Glomerular visceral epithelial cell (primary cell): ENCODE results near the gene WWOX.

ENCODE experiments used
- DNase-seq: peaks from one replicate; pipeline ENCODE4 v3.0.0-alpha.2; 2016; ENCODE audit errors: extremely low spot score

WWOX gene

DNA sequence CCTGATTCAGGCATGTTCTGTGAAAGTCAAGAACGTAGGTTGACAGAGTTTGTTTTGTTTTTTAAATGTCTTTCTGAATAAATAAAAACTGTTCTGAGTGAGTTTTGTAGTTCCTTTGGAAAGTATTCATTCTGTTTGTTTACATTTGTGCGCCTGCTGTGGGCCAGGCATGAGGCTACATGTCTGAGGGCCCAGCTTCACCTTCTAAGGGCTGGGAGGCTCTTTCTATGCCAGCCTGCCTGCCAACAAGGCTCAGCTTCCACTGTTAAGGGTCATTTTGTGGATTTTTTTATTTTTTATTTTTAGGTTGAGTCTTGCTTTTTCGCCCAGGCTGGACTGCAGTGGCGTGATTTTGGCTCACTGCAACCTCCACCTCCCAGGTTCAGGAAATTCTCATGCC lies 6.1 kb downstream of the WWOX start:
- no peak for DNase-seq

DNA sequence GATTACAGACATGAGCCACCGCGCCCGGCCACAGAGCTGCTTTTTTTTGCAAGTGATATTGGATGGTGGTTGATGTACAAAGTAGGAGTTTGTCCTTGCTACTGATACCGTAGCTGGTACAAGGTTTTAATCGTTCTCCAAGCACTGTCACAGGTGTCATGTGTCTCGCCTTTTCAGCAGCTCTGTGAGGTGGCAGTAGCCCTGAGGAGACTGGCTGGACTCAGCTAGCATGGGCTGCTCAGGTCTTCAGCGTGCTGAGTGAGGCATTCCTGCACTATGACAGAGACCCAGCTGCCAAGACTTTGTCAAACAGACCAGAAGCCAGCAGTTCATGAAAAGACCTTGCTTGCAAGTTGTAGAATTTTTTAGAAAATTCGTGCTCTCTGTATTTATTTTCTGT lies 7.2 kb downstream of the WWOX start:
- DNase-seq, result no peak

DNA sequence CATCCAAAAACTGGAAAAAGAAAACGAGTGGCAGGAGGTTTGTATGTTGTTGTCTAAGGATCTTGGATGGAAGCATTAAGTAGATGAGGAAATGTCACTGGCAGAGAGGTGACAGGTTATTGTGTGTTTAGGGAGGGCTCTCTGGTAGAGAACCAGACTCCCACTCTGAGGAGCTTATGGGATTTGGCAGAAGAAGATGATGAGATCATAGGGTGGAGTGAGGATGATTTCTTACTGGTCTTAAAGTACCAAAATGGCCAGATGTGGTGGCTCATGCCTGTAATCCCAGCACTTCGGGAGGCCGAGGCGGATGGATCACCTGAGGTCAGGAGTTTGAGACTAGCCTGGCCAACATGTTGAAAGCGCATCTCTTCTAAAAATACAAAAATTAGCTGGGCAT lies 9.0 kb downstream of the WWOX start:
- DNase-seq, result no peak

DNA sequence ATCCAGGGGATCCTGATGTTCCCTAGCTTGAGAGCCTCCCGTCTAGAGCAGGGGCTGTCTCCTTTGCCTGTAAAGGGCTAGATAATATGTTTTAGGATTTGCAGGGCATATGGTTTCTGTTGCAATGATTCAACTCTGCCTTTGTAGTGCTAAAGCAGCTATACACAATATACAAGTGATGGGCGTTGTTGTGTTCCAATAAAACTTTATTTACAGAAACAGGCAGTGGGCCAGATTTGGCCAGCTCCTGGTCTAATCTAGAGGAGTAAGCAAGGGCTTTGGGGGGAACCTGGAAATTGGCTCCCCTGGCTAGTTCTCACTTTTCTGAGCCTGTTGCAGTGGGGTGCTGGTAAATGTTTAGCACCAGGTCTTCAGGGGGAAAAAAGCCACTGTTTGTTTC lies 13.8 kb downstream of the WWOX start:
- no peak for DNase-seq

DNA sequence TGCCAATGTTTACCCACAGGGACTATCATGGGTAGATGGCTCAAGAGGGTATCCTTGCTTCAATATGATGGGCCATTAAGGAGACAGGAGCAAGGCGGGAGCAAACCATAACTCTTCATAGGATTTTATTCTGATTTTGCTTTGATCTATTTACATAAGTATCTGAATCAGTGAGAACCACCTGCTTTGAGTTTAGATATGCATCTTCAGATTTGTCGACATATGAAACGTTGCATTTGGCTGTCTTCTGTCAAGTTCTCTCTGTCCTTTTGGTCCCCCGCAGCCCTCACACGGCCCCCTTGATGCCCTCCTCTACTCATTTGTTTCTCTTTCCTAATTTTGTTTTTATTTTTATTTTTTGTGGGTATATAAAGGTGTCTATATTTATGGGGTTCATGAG lies 16.2 kb downstream of the WWOX start:
- DNase-seq, result no peak

DNA sequence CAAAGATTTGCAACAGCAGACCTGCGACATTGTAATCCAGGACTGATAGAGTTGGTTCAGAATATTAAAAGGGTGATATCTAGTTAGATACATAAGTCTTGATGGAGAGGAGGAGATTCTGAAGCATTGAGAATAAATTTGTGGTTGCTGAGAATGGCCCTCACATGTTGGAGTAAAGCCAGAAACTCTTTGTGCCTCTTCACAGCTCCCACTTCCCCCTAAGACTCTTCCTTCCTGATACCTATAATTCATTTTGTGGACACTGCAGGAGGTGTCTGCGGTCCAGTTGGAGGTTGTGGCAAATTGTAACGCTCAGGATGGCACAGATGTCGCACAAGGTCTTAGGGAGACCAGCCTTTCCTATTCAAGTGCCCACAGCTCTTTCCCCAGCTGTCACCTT lies 17.5 kb downstream of the WWOX start:
- DNase-seq, result no peak

DNA sequence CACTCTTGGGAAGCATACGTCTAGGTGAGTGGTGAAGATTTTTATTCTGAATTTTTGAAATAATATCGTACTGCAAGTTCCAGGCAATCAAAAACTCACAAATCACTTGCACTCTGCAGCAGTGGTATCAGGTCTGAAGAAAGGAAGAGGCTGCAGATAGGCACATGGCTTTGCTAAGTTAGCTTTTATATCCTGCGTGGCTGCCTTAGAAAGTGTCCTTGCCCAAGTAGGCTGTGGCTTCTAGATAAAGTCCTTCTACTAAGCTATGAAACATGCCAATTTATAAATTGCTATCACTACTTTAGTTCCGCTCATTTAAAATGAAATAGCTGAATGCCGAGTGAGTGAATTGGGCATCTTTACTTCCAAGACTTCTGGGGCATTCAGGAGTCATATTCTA lies 17.9 kb downstream of the WWOX start:
- no peak for DNase-seq

DNA sequence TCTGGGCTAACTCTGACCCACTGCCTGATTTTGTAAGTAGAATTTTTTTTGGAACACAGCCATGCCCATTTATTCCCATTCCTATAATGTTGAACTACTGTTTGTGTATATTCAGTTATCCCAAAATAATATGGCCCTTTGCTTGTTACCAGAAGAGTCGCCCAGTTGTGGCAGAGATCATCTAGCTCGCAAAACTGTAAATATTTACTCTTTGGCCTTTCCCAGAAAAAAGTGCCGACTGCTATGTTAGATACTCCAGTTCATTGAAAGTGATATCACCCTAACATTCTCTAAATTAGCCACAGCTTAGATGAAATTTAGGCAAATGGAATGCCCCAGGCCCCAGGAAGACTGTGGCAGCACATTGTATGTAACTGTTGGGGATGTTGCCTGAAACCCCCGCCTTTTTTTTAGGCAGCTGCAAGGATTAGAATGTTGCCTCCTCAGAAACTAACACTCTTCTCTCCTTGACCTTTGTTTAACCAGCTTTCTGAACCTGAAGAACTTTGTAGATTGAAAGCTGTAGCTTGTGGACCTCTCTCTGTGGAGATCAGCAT lies 19.1 kb downstream of the WWOX start:
- no peak for DNase-seq

DNA sequence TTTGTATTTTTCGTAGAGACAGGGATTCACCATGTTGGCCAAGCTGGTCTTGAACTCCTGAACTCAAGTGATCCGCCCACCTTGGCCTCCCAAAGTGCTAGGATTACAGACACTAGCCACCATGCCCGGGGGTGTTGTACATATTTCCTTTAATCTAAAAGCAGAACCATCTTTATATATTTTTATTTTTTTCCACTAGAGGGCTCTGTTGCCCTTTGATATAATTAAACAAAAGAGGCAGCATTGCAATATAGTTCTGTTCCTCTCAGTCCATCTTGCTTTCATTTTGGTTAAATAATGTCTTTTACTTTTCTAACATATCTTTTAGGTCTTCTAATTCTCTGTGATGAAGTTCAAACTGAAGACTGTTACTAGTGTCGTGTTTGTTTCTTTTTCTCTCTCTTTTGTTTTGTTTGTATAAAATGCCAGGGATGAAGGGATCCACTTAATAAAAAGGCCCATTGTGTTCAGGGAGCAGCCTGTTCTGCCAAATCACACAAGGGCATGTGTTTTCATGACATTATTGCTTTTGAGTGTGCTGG lies 23.4 kb downstream of the WWOX start:
- peak; percentile 42 for DNase-seq

DNA sequence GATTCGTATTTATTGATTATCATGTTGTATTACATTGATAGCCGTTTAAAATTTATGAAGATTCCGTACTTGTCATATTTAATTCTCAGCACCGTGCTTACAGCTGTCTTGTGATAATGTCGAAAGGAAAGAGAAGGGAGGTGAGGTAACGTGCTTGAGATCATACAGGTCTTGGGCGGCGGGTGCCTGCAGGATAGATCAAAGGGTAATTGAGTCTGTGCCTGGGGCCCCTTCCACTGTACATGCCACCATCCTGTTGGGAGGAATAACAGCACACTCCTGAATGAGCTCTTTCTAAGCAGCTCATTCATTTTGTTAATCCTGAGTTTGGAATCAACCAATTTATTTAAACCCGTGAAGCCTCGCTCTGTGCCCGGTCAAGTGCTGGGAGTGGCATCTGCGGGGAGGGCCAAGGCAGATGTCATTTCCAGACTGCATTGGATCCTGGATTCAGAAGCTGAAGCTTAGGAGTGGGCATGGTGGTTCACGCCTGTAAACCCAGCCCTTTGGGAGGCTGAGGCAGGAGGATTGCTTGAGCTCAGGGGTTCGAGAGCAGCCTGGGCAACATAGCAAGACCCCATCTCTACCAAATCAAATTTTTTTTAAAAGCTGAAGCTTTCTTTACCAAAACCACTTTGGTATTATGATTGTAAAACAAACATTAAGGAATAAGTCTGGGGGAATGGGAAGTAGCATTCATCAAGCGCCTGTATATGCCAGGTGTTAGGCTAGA lies 25.8 kb downstream of the WWOX start:
- no peak for DNase-seq

DNA sequence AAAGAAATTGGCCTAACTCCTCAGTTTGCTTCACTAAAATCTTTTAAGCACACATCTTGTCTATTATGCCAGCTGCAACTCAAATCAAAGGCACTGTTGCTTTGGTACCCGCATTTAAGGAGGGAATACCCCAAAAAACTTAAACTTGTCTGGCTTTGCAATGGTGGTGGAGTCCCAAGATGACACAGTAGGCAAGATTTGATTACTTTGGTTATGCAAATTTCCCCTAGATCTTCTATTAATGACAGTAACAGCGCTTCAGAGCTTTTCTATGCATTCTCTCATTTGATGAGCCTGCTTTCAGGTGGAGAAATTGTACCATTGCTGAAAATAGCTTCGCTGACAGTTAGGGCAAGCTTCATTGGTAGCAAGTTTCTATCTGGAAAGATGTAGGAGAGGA lies 27.2 kb downstream of the WWOX start:
- DNase-seq, result no peak

DNA sequence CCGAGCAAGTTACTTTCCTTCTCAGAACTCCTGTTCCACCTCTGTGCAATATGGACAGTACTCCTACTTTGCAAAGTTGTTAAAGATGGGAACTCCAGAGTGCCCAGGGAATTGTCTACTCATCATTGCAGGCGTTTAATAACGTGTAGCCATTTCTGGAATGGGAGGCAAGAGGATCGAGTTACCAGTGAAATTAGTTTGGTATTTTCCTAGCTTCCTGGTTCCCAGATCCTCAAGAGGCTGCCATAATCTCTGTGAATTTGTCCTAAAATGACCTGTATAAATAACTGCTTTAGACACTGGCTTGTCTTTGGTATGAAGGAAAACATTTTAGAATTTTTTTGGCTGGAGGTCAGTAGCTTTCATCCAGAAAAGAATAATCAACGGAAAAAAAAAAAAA lies 27.7 kb downstream of the WWOX start:
- DNase-seq, result no peak

DNA sequence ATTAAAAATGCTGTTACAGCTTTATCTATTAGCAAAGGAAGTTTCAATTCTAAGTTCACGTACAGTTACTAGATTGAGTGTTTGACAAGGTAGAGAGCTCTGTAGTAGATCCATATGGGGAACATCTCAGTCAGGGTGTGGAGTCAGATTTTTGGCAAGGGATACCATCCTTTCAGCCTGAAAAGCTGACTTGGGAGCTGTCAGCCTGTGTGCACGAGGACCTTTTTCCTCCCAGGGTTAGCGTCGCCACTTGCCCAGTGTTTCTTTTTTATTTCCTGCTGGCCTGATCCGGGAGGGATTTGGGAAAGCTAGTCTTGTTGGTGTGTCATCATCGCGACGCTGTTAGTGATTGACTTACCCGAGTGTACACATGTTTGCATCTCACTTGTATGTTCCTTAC lies 29.5 kb downstream of the WWOX start:
- no peak for DNase-seq

DNA sequence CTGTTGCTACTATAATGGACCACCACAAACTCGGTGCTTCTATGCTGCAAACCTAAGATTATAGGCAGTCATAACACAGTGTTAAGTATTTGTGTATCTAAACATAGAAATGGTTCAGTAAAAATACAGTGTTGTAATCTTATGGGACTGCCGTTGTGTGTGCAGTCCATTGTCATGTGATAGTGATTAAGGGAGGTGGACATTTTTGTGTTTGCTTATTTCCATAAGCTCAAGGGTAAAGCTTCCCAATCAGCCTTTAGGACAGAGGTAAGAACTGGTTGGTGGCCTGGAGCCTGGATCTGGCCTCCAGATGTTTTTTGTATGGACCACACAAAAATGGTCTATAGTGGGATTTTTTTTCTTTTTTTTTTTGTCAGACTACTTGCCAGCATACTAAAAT lies 29.9 kb downstream of the WWOX start:
- no peak for DNase-seq

DNA sequence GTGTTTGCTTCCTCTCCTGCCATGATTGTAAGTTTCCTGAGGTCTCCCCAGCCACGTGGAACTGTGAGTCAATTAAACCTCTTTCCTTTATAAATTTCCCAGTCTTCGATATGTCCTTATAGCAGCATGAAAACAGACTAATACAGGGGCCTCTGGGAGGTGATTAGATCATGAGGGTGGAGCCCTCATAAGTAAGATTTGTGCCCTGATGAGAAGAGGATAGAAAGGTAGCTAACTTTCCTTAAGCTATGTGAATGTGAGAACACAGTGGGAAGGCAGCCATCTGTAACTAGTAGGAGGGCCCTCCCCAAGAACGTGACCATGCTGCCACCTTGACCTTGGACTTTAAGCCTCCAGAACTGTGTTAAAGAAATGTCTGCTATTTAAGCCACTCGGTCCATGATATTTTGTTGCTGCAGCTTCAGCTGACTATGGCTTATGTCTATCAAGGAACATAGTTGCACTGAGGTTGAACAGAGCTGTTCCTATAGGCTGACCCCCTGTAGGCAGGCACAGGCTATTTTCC lies 30.7 kb downstream of the WWOX start:
- DNase-seq, result no peak

DNA sequence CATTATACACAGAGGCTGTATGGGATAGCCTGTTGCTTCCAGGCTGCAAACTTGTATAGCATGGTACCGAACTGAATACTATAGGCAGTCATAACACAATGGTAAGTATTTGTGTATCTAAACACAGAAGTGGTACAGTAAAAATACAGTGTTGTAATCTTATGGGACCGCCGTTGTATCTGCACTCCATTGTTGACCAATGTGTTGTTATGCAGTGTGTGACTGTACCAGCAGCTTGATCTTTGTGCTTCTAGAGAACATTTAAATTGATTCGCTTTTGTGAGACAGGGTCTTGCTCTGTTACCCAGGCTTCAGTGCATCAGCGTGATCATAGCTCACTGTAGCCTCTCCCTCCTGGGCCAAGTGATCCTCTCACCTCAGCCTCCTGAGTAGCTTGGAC lies 31.5 kb downstream of the WWOX start:
- DNase-seq, result no peak

DNA sequence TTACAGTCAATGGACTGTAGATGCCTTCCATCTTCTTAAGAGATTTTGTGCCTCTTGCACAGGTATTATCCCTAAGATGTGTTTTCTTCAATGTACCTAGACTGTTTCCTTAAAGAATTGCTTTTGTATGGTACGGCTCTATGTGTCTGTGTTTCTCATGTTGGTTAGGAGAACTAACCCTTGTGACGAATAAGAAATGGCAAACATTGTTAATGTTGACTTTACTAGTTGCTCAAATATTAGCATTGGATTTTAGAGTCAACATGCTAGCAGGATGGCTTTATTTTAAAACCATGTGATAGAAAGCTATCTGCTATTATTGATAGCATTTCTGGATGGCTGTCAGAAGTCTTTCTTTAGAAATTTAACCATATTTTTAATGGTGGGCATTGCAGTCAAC lies 34.5 kb downstream of the WWOX start:
- no peak for DNase-seq

DNA sequence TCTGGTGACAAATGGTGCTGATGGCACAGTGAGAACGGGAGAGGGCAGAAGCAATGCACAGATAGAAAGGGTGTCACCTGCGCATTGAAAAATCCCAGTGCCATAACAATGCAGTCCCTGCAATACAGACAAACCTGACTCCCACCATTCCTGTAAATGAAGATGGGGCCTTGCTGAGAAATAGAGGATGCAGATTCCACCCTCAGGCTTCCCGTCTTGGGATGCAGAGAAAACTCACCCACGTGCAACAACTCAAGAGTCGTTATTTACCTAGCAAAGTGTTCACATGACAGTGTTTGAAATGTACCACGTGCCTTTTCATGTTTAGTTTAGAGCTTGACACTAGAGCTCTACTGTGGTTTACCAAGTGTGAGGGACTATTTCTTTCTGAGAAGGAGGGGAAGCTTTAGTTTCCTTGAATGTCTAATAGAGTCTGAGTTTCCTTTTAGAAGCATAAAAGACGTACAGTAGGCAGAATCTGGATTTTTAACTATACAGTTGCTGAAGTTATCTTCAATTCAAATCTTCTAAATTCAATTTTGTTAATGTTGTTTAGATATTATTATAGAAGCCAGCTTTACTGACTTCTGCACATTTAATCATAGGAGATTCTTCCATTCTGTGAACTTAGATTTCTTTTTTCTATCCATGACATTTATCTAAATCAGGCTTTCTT lies 35.6 kb downstream of the WWOX start:
- no peak for DNase-seq

DNA sequence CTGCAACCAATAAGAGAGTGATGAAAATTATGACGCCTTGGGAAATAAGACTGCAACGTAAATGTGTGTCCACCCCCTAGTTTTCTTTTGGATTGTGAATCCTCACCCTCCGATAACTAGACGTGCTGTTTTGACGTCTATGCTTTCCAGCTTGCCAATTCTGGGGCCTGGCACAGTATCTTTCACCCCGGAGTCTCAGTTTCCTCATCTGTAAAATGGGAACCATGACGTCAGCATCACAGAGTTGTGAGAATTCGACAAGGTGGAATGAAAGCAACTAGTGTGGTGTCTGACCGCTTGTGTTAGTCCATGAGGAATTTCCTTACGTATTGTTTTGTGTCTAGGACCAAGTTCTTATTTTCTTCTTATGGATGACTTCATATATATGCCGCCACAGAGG lies 37.7 kb downstream of the WWOX start:
- DNase-seq, result no peak

DNA sequence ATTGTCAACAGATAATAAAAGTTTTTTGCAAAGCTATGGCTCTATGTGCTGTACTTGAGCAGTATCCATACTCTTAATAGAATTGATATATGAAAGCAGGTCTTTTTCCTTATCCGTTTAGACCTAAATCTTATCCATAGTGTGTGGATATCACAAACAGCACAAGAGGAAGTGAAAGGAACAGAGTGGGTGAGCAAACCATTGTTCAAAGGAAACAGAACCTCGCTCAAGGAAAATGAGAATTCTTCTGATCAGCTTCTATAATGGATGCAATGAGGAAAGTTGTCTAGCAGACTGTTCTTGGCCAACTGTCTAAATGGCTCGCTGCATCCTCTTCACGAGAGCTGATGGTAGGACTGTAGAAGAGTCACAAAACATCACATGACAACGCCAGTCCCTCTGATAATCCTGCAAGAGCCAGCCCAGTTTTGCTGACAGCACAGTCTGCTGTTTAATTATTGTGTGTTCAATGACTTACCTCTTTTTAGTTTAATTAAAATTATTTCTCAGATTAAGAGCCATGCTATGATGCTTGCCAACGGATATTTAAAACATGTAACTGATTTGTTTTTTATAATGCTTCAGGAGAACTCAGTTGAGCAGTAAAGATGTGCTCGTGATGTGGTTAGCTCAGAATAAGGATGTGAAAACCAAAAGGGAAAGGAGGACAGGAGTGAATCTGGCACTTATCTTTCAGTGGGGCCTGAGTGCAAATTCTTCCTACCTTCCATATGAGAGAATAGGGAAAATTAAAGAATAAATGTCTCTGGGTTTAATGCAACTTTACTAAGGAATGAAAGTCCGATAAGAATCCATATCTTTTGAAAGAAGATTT lies 38.5 kb downstream of the WWOX start:
- no peak for DNase-seq

DNA sequence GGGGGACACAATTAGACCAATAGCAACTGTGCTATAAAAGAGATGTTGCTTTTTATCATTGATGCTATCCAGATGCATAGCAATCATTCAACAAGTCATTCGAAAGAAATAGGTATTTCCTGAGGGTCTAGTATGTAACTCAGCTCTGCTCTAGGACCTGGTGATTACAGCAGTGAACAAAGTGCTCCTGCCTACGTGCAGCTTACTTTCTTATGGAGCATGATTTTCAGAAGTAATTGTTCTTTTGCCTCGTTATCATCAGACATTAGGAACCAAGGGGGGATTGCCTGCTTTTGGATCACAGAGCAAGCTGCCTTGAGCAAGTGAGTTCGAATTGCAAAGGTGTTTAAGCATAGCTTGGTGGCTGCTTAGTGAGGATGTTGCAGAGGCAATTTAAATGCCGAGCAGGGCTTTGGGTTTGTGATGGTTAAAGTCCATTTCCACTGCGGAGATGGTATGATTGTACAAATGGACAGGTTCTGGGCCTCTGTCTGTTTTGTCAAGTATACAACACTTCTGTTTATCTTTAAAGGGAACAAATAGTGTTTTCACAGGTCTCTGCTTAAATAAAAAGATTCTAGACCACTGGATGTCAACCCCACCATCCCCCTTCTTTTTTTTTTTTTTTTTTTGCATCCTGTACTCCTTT lies 41.5 kb downstream of the WWOX start:
- DNase-seq, result no peak

DNA sequence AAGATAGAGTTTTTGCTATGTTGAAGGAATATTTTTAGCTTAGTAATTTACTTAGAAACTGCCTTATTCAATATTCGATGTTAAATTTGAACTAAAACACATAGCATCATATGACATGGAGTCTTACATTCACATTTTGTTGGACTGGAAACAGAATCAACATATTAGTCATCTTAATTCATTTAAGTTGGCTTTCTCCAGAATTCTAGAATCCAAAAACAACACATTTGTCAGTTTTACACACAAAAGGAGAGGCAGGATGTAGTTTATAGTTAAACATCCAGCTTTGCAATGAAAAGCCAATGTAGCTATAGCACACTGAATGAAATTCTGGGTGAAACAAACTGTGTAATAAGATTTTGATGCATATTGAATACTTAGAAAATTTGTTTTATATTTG lies 43.3 kb downstream of the WWOX start:
- DNase-seq, result no peak
